IMR-90 (cell line): ENCODE results near the gene EIF3M.

Experiments
- RAD21 ChIP-seq: IDR thresholded peaks from 2 replicates; pipeline ENCODE4 v1.6.1; 2012; ENCODE audit warnings: low read length, improper control_type of control experiment
- TF ChIP-seq, protein P1 (sequence below): conservative IDR thresholded peaks from 2 replicates; pipeline ENCODE4 v1.5.1; 2012; ENCODE audit warnings: mild to moderate bottlenecking, low read depth, low read length, improper control_type of control experiment

DNA sequence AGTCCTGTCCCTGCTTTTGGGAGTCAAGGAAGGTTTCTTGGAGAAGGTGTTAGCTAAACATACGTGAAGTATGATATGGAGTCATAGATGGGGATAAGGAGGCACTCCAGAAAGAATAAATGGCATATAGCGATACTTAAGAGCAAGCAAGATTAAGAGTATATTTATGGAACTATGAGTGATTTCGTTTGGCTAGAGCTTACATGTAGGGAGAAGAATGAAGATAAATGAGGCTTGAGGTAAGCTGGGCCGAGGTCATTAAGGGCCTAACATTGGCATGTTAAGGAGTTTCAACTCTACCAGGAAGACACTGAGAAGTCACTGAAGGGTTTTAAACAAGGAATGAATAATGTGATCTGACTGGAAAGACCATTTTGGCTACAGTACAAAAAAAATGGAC is 33.3 kb downstream of the EIF3M start:
- TF ChIP-seq RAD21: no peak
- TF ChIP-seq, protein P1, sequence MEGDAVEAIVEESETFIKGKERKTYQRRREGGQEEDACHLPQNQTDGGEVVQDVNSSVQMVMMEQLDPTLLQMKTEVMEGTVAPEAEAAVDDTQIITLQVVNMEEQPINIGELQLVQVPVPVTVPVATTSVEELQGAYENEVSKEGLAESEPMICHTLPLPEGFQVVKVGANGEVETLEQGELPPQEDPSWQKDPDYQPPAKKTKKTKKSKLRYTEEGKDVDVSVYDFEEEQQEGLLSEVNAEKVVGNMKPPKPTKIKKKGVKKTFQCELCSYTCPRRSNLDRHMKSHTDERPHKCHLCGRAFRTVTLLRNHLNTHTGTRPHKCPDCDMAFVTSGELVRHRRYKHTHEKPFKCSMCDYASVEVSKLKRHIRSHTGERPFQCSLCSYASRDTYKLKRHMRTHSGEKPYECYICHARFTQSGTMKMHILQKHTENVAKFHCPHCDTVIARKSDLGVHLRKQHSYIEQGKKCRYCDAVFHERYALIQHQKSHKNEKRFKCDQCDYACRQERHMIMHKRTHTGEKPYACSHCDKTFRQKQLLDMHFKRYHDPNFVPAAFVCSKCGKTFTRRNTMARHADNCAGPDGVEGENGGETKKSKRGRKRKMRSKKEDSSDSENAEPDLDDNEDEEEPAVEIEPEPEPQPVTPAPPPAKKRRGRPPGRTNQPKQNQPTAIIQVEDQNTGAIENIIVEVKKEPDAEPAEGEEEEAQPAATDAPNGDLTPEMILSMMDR: no peak
